Measurements from ENCODE around the gene SELENOV. TPM values are rescaled to one million over a fixed set of nuclear protein-coding genes. Genes with fewer than 3 reads are reported as not detected.

Gene SELENOV
- total and polyA plus RNA-seq, 12 donors = not detected

DNA sequence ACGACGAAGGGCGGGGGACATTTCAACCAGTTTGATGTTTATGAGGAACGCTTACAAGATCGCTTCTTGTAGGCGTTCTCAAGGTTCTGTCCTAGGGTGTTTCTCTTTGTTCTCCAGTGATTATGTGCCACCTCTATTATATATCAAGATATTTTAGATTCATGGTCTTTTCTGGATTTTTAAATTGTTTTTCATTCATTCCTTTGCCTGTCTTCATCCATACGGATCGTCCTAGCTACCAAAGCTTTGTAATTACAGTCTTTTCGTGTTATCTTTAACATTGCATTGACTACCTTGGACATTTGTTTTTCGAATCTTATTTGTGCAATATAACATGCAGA is 25.4 kb downstream of the SELENOV start:
- 4 to 6% (median 5%) methylated on average over 10 of the region's 10 CpGs for WGBS, 4 donors
- peak overlapping the region in 1 of 4 donors; percentile 78 for H3K4me3 ChIP-seq
- H3K27me3 ChIP-seq = no peaks in the 10 kb centered on the region
- no peaks in the 10 kb centered on the region for H3K36me3 ChIP-seq (replicated peaks in 1 of 2)
- intact Hi-C loops (cut with DNase I) = no loop called here
- H3K27ac ChIP-seq = peak overlapping the region in 2 of 5 donors; percentile 96 to 100
- no peak for DNase-seq
- H3K9me3 ChIP-seq (replicated peaks in 1 of 3) = no peaks in the 10 kb centered on the region
- H3K4me1 ChIP-seq (replicated peaks in 1 of 2) = peaks cover 10 to 24% of the 10 kb centered on the region in 2 donors
- TF ChIP-seq POLR2A (IDR thresholded peaks at IDR 0.05) = no peak
- TF ChIP-seq, protein P1, sequence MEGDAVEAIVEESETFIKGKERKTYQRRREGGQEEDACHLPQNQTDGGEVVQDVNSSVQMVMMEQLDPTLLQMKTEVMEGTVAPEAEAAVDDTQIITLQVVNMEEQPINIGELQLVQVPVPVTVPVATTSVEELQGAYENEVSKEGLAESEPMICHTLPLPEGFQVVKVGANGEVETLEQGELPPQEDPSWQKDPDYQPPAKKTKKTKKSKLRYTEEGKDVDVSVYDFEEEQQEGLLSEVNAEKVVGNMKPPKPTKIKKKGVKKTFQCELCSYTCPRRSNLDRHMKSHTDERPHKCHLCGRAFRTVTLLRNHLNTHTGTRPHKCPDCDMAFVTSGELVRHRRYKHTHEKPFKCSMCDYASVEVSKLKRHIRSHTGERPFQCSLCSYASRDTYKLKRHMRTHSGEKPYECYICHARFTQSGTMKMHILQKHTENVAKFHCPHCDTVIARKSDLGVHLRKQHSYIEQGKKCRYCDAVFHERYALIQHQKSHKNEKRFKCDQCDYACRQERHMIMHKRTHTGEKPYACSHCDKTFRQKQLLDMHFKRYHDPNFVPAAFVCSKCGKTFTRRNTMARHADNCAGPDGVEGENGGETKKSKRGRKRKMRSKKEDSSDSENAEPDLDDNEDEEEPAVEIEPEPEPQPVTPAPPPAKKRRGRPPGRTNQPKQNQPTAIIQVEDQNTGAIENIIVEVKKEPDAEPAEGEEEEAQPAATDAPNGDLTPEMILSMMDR (IDR thresholded peaks at IDR 0.05) = peak in 1 of 6 experiments; percentile 11

DNA sequence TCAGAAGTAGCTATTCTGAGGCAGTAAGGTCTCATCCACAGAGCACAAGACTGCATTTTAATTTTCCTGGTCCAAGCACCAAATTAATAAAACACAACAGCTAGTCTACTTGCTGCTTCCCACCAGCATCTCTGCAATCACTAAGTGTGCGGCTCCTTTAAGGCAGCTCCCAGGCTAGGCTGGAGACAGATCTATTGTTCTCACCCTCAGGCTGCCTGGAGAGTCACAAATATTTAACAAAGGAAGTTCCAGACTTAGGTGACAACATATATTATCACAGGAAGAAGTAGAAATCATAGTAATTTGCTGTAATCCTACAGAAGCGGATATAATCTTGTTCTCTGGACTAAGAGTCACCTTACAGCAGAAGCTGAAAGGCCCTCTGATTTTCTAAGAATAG is 27.3 kb downstream of the SELENOV start:
- Histone ChIP-seq H3K9me3 (replicated peaks in 1 of 3) (no peaks in the 10 kb centered on the region), H3K4me3 (no peak overlapping the region)
- intact Hi-C loops (cut with DNase I) = no loop called here

DNA sequence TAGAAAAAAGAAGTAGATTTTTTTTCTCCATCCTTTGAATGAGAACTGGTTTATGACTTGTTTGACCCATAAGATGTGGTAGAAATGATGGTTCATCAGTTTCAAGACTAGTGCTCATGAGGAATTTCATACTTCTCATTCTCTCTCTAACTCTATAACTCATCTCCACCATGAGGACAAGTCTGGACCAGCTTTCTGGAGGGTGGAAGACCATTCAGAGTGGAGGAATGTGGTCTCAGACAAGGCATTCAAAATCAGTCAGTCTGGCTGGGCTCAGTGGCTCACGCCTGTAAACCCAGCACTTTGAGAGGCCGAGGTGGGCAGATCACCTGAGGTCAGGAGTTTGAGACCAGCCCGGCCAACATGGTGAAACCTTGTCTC is 28.5 kb downstream of the SELENOV start:
- DNase-seq = no peak
- Histone ChIP-seq H3K4me3 (no peak overlapping the region), H3K27ac (no peak overlapping the region), H3K36me3 (replicated peaks in 1 of 2) (no peaks in the 10 kb centered on the region), H3K27me3 (no peaks in the 10 kb centered on the region), H3K9me3 (replicated peaks in 1 of 3) (no peaks in the 10 kb centered on the region), H3K4me1 (replicated peaks in 1 of 2) (peaks cover 6 to 11% of the 10 kb centered on the region in 2 donors)
- TF ChIP-seq, protein P1 (IDR thresholded peaks at IDR 0.05) = no peak
- TF ChIP-seq POLR2A (IDR thresholded peaks at IDR 0.05) = no peak
- intact Hi-C loops (cut with DNase I) = no loop called here
- WGBS, 4 donors = 67 to 91% (median 86%) methylated on average over 3 of the region's 3 CpGs

More for the DNA sequence above, 27.3 kb downstream of the SELENOV start:
- Histone ChIP-seq H3K27ac (no peak overlapping the region), H3K4me1 (replicated peaks in 1 of 2) (peaks cover 10 to 23% of the 10 kb centered on the region in 2 donors), H3K27me3 (no peaks in the 10 kb centered on the region), H3K36me3 (replicated peaks in 1 of 2) (no peaks in the 10 kb centered on the region)
- WGBS, 4 donors = 52 to 69% (median 60%) methylated on average over 2 of the region's 2 CpGs
- no peak for DNase-seq
- TF ChIP-seq POLR2A (IDR thresholded peaks at IDR 0.05) = no peak
- TF ChIP-seq, protein P1 (IDR thresholded peaks at IDR 0.05) = no peak

DNA sequence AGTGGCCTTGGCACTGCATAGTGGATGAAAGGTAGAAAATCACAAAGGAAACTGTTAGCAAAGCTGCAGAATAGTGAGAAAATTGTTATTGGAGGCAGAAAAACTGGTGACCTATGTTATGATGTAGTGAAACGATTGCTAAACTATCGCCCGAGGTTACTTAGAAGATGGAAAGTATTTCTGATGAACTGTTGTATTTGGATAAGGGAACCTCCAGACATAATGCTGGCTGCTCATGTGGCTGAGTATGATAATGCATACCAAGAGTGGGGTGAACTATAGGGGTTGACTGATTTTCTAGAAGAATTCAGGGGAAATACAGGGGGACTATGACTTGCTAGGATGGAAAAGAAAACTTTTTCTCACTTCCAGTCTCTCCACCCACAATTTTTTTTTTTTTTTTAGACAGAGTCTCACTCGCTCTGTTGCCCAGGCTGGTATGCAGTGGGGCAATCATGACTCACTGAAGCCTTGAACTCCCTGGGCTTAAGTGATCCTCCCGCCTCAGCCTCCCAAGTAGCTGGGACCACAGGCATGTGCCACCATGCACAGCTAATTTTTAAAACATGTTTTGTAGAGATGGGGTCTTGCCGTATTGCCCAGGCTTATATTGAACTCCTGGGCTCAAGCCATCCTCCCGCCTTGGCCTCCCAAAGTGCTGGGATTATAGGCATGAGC is 29.4 kb downstream of the SELENOV start:
- no peaks in the 10 kb centered on the region for H3K27me3 ChIP-seq
- H3K4me3 ChIP-seq = no peak overlapping the region
- no peak overlapping the region for H3K27ac ChIP-seq
- intact Hi-C loops (cut with DNase I) = no loop called here
- DNase-seq = no peak
- H3K9me3 ChIP-seq (replicated peaks in 1 of 3) = no peaks in the 10 kb centered on the region
- H3K4me1 ChIP-seq (replicated peaks in 1 of 2) = peaks cover 0 to 4% of the 10 kb centered on the region in 2 donors
- WGBS, 4 donors = 67 to 77% (median 71%) methylated on average over 7 of the region's 7 CpGs
- no peaks in the 10 kb centered on the region for H3K36me3 ChIP-seq (replicated peaks in 1 of 2)
- TF ChIP-seq POLR2A (IDR thresholded peaks at IDR 0.05) = no peak
- TF ChIP-seq, protein P1 (IDR thresholded peaks at IDR 0.05) = no peak
